ENCODE data around the gene CENPX.

The CENPX gene

GRCh38 chr17:82023447-82024241 lies 966 bp upstream of the CENPX start:
- DNase-seq (ENCODE audit: low read depth in 2 of 2), result no peak

- DNase-seq (ENCODE audit: low read depth in 2 of 2), result peak; percentile 100
These were observed 336 bp upstream of the CENPX start, which contains the start of gene LRRC45 for GRCh38 chr17:82022981-82023446. LRRC45 (plus strand) TSS chr17:82023305; CDS start chr17:82023644, 339 bp downstream.

GRCh38 chr17:82021900-82022309 lies 773 bp downstream of the CENPX start:
- DNase-seq (ENCODE audit: low read depth in 2 of 2), result no peak

GRCh38 chr17:82021107-82021899 lies 1.4 kb downstream of the CENPX start:
- DNase-seq (ENCODE audit: low read depth in 2 of 2), result peak in 1 of 2 donors; percentile 59

- no peak for DNase-seq (ENCODE audit: low read depth in 2 of 2)
These were observed 2.0 kb downstream of the CENPX start for GRCh38 chr17:82020572-82021106.

GRCh38 chr17:82019690-82020571 lies 2.7 kb downstream of the CENPX start:
- peak in 1 of 2 donors; percentile 55 for DNase-seq (ENCODE audit: low read depth in 2 of 2)

- no peak for DNase-seq (ENCODE audit: low read depth in 2 of 2)
These were observed 3.5 kb downstream of the CENPX start for GRCh38 chr17:82018989-82019689.

- DNase-seq (ENCODE audit: low read depth in 2 of 2), result no peak
These were observed 4.3 kb downstream of the CENPX start for GRCh38 chr17:82018152-82018988.

GRCh38 chr17:82017612-82018151 lies 5.0 kb downstream of the CENPX start:
- no peak for DNase-seq (ENCODE audit: low read depth in 2 of 2)

GRCh38 chr17:82016875-82017459 lies 5.7 kb downstream of the CENPX start:
- no peak for DNase-seq (ENCODE audit: low read depth in 2 of 2)

- DNase-seq (ENCODE audit: low read depth in 2 of 2), result no peak
These were observed 6.4 kb downstream of the CENPX start for GRCh38 chr17:82016061-82016874.

GRCh38 chr17:82015311-82015971 lies 7.2 kb downstream of the CENPX start:
- DNase-seq (ENCODE audit: low read depth in 2 of 2), result no peak

- no peak for DNase-seq (ENCODE audit: low read depth in 2 of 2)
These were observed 7.7 kb downstream of the CENPX start for GRCh38 chr17:82014971-82015310.

GRCh38 chr17:82014432-82014831 lies 8.2 kb downstream of the CENPX start:
- DNase-seq (ENCODE audit: low read depth in 2 of 2), result no peak

- no peak for DNase-seq (ENCODE audit: low read depth in 2 of 2)
These were observed 8.8 kb downstream of the CENPX start for GRCh38 chr17:82013772-82014321.

GRCh38 chr17:82013341-82013740 lies 9.3 kb downstream of the CENPX start:
- no peak for DNase-seq (ENCODE audit: low read depth in 2 of 2)

GRCh38 chr17:82012640-82013295 lies 9.9 kb downstream of the CENPX start:
- DNase-seq (ENCODE audit: low read depth in 2 of 2), result no peak

Data from stimulated activated CD4-positive, alpha-beta T cell treated with anti-CD3 and anti-CD28 coated beads, Interleukin-15, amount 100 ng/mL, for 48 hours (primary cell).